ENCODE results near the gene TRIM33.
"Not testable (repeated sequence)": the region's sequence is repeated elsewhere in the genome, so short reads cannot be mapped to it uniquely, and the experiment has no call there.

The TRIM33 gene

GRCh38 chr1:114462341-114462740 is 48.7 kb downstream of the TRIM33 start:
- no peak for DNase-seq

GRCh38 chr1:114458237-114458777 is 52.7 kb downstream of the TRIM33 start:
- no peak for DNase-seq

GRCh38 chr1:114457675-114458236 is 53.2 kb downstream of the TRIM33 start:
- DNase-seq: no peak

- no peak for DNase-seq
These were observed 54.4 kb downstream of the TRIM33 start for GRCh38 chr1:114456586-114456985.

GRCh38 chr1:114455102-114455785 is 55.8 kb downstream of the TRIM33 start:
- no peak for DNase-seq

- no peak for DNase-seq
These were observed 56.5 kb downstream of the TRIM33 start for GRCh38 chr1:114454539-114454938.

- no peak for DNase-seq
These were observed 57.6 kb downstream of the TRIM33 start for GRCh38 chr1:114453361-114453784.

- DNase-seq: no peak
These were observed 62.5 kb downstream of the TRIM33 start for GRCh38 chr1:114448370-114449036.

GRCh38 chr1:114446198-114446597 is 64.8 kb downstream of the TRIM33 start:
- DNase-seq: no peak

- not testable (repeated sequence) for DNase-seq
These were observed 67.8 kb downstream of the TRIM33 start for GRCh38 chr1:114443226-114443625.

GRCh38 chr1:114441332-114441731 is 69.7 kb downstream of the TRIM33 start:
- DNase-seq: no peak

GRCh38 chr1:114439369-114439768 is 71.6 kb downstream of the TRIM33 start:
- no peak for DNase-seq

- DNase-seq: no peak
These were observed 73.2 kb downstream of the TRIM33 start for GRCh38 chr1:114437812-114438211.

GRCh38 chr1:114436799-114437198 is 74.2 kb downstream of the TRIM33 start:
- no peak for DNase-seq

GRCh38 chr1:114435088-114435715 is 75.8 kb downstream of the TRIM33 start:
- DNase-seq: no peak

GRCh38 chr1:114431026-114431425 is 80.0 kb downstream of the TRIM33 start:
- DNase-seq: no peak

GRCh38 chr1:114428083-114428754 is 82.8 kb downstream of the TRIM33 start:
- DNase-seq: no peak

GRCh38 chr1:114427612-114428011 is 83.4 kb downstream of the TRIM33 start:
- DNase-seq: no peak

- no peak for DNase-seq
These were observed 87.5 kb downstream of the TRIM33 start for GRCh38 chr1:114423455-114423854.

GRCh38 chr1:114418948-114419347 is 92.1 kb downstream of the TRIM33 start:
- DNase-seq: not testable (repeated sequence)

- no peak for DNase-seq
These were observed 113.4 kb downstream of the TRIM33 start for GRCh38 chr1:114397601-114398000.

GRCh38 chr1:114395863-114396262 is 115.1 kb downstream of the TRIM33 start:
- no peak for DNase-seq

- DNase-seq: no peak
These were observed 120.0 kb downstream of the TRIM33 start for GRCh38 chr1:114390960-114391359.

All from NCI-H510A (cell line).